ENCODE data around the gene APOD. TPM values are rescaled to one million over a fixed set of nuclear protein-coding genes. Genes with fewer than 3 reads are reported as not detected.
A peak's percentile ranks its signal among the peaks of the same experiment; 100 is the strongest.
"Not testable (repeated sequence)": the region's sequence is repeated elsewhere in the genome, so short reads cannot be mapped to it uniquely, and the experiment has no call there.

APOD gene
- total and polyA plus RNA-seq, 4 donors, result 4.7 to 85.8 (median 21.3) TPM

GRCh38 chr3:195616681-195617080 lies 32.9 kb upstream of the APOD start:
- no peaks in the 10 kb centered on the region for H3K27me3 ChIP-seq (ENCODE audit: control insufficient read depth in 3 of 3, insufficient read depth in 3 of 3, low read length in 2 of 3)
- no peaks in the 10 kb centered on the region for H3K4me1 ChIP-seq (ENCODE audit: control insufficient read depth in 5 of 5, insufficient read depth in 5 of 5, low read length in 5 of 5)
- H3K9ac ChIP-seq (ENCODE audit: insufficient read depth in 1 of 2, low read length in 2 of 2), result no peak overlapping the region
- no peak for DNase-seq
- H3K27ac ChIP-seq (ENCODE audit: low read depth in 1 of 2, low read length in 1 of 2), result no peak overlapping the region
- no peaks in the 10 kb centered on the region for H3K9me3 ChIP-seq (ENCODE audit: control insufficient read depth in 4 of 4, insufficient read depth in 3 of 4, low read length in 3 of 4)
- H3K4me3 ChIP-seq, result no peak overlapping the region
- no peaks in the 10 kb centered on the region for H3K36me3 ChIP-seq (ENCODE audit: control insufficient read depth in 4 of 4, insufficient read depth in 4 of 4, low read length in 4 of 4)
- no peak for ATAC-seq (ENCODE audit: insufficient read depth, low FRiP score)
- TF ChIP-seq, protein P1, sequence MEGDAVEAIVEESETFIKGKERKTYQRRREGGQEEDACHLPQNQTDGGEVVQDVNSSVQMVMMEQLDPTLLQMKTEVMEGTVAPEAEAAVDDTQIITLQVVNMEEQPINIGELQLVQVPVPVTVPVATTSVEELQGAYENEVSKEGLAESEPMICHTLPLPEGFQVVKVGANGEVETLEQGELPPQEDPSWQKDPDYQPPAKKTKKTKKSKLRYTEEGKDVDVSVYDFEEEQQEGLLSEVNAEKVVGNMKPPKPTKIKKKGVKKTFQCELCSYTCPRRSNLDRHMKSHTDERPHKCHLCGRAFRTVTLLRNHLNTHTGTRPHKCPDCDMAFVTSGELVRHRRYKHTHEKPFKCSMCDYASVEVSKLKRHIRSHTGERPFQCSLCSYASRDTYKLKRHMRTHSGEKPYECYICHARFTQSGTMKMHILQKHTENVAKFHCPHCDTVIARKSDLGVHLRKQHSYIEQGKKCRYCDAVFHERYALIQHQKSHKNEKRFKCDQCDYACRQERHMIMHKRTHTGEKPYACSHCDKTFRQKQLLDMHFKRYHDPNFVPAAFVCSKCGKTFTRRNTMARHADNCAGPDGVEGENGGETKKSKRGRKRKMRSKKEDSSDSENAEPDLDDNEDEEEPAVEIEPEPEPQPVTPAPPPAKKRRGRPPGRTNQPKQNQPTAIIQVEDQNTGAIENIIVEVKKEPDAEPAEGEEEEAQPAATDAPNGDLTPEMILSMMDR (IDR thresholded peaks at IDR 0.05; ENCODE audit: control extremely low read depth, extremely low read depth), result no peak
- 83 to 95% methylated on average over 7 to 9 of the region's 9 CpGs for WGBS, 2 donors

GRCh38 chr3:195615952-195616537 lies 32.3 kb upstream of the APOD start:
- H3K9me3 ChIP-seq (ENCODE audit: control insufficient read depth in 4 of 4, insufficient read depth in 3 of 4, low read length in 3 of 4); H3K9ac ChIP-seq (ENCODE audit: insufficient read depth in 1 of 2, low read length in 2 of 2); H3K4me1 ChIP-seq (ENCODE audit: control insufficient read depth in 5 of 5, insufficient read depth in 5 of 5, low read length in 5 of 5); ATAC-seq (ENCODE audit: insufficient read depth, low FRiP score); H3K36me3 ChIP-seq (ENCODE audit: control insufficient read depth in 4 of 4, insufficient read depth in 4 of 4, low read length in 4 of 4); H3K27ac ChIP-seq (ENCODE audit: low read depth in 1 of 2, low read length in 1 of 2); DNase-seq; H3K4me3 ChIP-seq; H3K27me3 ChIP-seq (ENCODE audit: control insufficient read depth in 3 of 3, insufficient read depth in 3 of 3, low read length in 2 of 3): not testable (repeated sequence)
- WGBS, 2 donors, result 86 to 89% methylated on average over 7 to 8 of the region's 15 CpGs

DNA sequence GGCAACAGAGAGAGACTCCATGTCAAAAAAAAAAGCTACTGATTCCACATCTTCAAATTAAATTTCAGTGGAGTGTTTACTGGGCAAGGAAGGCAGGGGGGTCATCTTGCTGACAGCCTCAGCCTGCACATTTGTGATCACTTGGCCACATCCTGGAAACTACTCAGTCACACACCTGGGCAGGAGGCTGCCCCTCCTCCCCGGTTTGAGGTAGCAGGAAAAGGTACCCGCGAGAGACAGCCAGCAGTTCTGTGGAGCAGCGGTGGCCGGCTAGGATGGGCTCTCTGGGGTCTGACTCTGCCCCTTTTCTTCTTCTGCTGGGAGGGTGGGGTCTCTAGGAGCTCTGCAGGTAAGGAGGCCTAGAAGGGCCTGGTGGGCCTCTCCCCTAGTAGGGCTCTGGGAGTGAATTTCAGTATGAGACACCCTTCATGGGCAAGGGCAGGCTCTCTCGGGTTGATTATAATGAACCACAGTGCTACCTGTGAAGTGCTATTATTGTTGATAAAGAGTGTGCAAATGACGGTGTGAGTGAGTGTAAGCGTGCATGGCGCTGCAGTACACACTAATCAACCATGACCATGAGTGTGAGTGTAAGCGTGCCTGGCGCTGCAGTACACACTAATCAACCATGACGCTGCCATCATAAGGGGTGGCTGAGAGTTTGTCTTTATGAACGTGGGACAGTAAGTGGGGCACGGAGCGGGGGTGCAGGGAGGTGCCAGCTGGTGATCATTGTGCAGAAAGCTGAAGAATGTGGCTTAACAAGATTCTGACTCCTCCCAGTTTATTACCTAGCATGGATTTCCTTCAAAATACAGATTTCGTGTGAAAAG lies 31.1 kb upstream of the APOD start:
- H3K27me3 ChIP-seq (ENCODE audit: control insufficient read depth in 3 of 3, insufficient read depth in 3 of 3, low read length in 2 of 3); H3K4me1 ChIP-seq (ENCODE audit: control insufficient read depth in 5 of 5, insufficient read depth in 5 of 5, low read length in 5 of 5); H3K4me3 ChIP-seq; H3K9me3 ChIP-seq (ENCODE audit: control insufficient read depth in 4 of 4, insufficient read depth in 3 of 4, low read length in 3 of 4); H3K9ac ChIP-seq (ENCODE audit: insufficient read depth in 1 of 2, low read length in 2 of 2); ATAC-seq (ENCODE audit: insufficient read depth, low FRiP score); H3K36me3 ChIP-seq (ENCODE audit: control insufficient read depth in 4 of 4, insufficient read depth in 4 of 4, low read length in 4 of 4): not testable (repeated sequence)
- WGBS, 2 donors, result 65 to 77% methylated on average over 13 to 15 of the region's 16 CpGs
- peak; percentile 25 to 56 (median 41) for DNase-seq
- peak overlapping the region in 1 of 2 donors; percentile 20 for H3K27ac ChIP-seq (ENCODE audit: low read depth in 1 of 2, low read length in 1 of 2)

GRCh38 chr3:195613468-195614069 lies 29.8 kb upstream of the APOD start:
- WGBS, 2 donors, result 77 to 86% methylated on average over 15 of the region's 15 CpGs
- Histone ChIP-seq H3K4me3 (no peak overlapping the region), H3K9me3 (ENCODE audit: control insufficient read depth in 4 of 4, insufficient read depth in 3 of 4, low read length in 3 of 4) (no peaks in the 10 kb centered on the region), H3K4me1 (ENCODE audit: control insufficient read depth in 5 of 5, insufficient read depth in 5 of 5, low read length in 5 of 5) (no peaks in the 10 kb centered on the region), H3K27me3 (ENCODE audit: control insufficient read depth in 3 of 3, insufficient read depth in 3 of 3, low read length in 2 of 3) (no peaks in the 10 kb centered on the region), H3K36me3 (ENCODE audit: control insufficient read depth in 4 of 4, insufficient read depth in 4 of 4, low read length in 4 of 4) (no peaks in the 10 kb centered on the region), H3K27ac (ENCODE audit: low read depth in 1 of 2, low read length in 1 of 2) (no peak overlapping the region), H3K9ac (ENCODE audit: insufficient read depth in 1 of 2, low read length in 2 of 2) (no peak overlapping the region)
- TF ChIP-seq, protein P1 (IDR thresholded peaks at IDR 0.05; ENCODE audit: control extremely low read depth, extremely low read depth), result no peak
- no peak for ATAC-seq (ENCODE audit: insufficient read depth, low FRiP score)
- no peak for DNase-seq
